GM12801 (cell line): ENCODE measurements around the gene FLT1.

Source experiments
- TF ChIP-seq, protein P1 (sequence below): IDR thresholded peaks from one replicate; pipeline ENCODE4 v1.5.1; 2011; ENCODE audit warnings: control low read depth; ENCODE audit not compliant: insufficient read length; ENCODE audit errors: extremely low read depth

FLT1 gene

DNA sequence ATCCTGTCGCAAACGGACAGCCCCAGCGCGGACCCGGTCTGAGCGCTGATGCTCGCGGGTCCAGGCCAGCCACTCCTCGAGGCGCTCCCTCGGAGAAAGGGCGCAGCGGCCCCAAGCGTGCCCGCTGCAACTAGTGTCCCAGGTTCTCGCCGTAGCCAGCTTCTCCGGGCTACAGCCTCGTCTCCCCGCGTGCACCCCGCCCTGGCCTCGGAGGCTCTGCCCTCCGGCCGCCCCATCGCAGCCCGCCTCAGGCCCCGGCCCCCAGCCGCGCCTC, 487 bp downstream of the FLT1 start:
- TF ChIP-seq, protein P1, sequence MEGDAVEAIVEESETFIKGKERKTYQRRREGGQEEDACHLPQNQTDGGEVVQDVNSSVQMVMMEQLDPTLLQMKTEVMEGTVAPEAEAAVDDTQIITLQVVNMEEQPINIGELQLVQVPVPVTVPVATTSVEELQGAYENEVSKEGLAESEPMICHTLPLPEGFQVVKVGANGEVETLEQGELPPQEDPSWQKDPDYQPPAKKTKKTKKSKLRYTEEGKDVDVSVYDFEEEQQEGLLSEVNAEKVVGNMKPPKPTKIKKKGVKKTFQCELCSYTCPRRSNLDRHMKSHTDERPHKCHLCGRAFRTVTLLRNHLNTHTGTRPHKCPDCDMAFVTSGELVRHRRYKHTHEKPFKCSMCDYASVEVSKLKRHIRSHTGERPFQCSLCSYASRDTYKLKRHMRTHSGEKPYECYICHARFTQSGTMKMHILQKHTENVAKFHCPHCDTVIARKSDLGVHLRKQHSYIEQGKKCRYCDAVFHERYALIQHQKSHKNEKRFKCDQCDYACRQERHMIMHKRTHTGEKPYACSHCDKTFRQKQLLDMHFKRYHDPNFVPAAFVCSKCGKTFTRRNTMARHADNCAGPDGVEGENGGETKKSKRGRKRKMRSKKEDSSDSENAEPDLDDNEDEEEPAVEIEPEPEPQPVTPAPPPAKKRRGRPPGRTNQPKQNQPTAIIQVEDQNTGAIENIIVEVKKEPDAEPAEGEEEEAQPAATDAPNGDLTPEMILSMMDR = no peak

DNA sequence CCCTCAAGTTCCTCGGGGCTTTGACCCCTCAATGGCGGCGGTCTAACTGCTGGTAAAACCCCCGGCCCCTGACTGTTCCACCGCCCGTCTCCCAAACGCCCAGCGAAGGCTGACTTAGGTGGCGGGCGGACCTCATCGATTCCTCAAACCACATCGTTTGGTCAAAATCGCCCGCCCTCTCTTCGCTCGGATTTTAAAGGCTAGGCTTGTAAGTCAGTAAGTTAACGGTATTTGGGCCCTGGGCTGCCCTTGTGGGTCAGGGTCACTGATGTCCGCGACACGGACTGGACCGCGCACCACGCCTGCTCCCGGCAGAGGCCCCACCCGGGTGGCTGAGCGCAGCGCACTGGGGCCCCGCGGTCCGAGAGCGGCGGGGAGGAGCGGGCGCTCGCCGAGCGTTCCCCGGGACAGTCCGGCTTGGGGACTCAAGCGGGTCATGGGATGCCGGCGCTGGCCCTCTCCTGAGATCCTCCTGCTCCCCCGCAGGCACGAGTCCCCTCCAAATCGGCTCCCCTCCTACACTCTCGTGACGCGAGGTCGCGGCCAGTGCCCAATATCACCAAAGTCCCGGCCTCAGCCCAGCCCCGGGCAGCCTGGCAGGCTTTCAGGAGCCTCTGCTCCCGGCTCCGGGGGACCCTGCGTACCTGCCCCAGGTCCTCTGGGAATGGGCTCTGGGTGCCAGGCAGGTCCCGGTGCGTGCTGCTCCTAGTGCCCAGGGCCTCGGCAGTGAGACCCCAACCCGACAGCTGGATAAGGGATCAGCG, 1.0 kb downstream of the FLT1 start:
- TF ChIP-seq, protein P1 = no peak

DNA sequence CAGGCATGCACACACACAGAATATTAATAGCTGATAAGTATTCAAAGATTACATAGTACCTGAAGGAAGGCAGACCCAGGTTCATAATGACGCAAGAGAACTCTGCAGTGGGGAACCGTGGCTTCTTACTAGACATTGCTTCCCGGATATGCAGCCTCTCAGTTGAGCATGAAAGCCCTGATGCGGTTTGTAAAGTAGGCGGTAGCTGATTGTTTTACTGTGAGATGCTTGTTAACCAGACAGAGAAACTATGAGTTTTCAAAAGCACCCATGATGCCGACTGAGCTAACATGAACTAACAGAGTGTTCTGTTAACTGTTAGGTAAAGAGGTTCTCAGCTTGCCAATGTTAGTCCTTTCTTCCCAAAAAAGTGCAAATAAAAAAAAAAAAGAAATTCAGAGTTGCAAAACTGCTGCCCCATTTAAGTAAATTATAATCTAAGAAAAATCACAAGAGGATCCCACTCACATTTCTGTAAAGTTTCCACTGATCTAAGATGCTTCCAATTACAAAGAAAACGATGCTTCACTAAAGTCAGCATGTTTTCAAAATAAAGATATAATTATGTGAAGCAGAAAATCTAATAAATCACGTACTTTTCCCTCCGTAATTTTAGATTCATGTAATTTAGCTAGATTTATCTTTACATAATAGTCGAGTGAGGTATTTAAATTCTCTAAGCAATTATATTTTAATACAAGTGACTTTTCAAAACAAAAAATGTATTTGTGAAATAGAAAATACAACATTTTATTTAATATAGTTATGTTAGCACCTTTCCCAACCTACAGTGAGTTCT, 2.2 kb downstream of the FLT1 start:
- TF ChIP-seq, protein P1 = no peak

DNA sequence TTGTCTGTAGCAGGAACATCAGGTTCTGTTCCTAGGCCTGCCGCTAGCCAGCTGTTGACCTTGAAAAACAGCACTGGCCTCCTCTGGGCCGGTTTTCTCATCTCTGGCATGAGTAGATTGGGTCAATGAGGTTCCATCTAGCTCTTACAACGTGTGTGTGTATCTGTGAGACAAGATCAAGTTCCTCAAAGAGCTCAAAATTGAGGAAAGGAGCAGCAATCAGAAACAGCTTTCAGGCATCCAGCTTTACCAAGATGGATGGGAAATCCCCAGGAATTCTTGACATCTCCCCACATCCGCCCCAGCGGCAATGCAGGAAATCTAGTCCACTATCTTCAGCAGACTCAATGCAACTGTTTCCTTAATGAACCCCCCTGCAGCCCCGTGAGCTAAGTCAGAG, 4.9 kb downstream of the FLT1 start:
- TF ChIP-seq, protein P1 = no peak

DNA sequence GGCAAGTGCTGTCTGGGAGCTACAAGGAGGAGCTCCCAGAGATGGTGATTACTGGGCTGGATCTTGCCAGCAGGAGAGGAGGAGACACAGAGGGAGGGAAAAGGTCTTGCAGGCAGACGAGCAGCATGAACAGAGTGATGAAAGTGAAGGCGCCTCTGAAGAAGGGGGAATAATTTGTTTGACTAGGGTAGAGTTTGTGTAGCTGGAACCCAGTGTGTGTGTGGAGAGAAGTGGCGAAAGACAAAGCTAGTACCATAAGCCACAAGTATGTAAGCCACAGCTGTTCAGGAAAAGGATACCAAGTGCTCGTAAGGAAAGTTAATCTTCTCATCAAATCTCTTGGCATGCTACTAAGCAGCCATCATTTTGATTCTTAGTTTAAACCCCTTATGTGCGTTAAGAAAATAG, 5.4 kb downstream of the FLT1 start:
- TF ChIP-seq, protein P1 = no peak

DNA sequence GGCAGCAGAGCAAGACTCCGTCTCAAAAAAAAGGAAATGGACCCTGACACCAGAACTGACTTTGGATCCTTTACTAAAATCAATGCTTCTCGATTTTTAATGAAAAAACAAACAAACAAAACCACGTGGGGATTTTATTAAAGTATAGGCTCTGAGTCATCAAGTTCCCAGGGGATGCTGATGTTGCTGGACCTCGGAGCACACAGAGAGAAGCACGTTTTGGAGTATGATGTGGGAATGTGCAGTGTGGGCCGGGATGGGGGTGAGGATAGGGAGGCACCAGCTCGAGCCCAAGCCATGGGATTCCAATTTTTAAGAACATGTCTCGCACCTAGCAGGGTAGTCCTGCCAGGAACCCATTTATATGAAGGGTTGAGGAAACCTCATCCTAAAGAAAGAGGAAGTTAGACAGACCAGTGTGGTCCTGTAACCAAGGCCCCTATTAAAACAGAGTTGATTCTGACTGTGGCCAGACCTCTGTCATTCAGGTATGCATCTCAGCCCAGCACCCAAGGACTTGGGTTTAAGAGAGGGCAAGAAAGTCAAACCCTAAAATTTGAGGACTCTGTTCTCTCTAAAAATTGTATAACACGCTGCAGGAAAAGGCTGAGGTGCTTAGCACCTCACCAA, 6.4 kb downstream of the FLT1 start:
- TF ChIP-seq, protein P1 = no peak

DNA sequence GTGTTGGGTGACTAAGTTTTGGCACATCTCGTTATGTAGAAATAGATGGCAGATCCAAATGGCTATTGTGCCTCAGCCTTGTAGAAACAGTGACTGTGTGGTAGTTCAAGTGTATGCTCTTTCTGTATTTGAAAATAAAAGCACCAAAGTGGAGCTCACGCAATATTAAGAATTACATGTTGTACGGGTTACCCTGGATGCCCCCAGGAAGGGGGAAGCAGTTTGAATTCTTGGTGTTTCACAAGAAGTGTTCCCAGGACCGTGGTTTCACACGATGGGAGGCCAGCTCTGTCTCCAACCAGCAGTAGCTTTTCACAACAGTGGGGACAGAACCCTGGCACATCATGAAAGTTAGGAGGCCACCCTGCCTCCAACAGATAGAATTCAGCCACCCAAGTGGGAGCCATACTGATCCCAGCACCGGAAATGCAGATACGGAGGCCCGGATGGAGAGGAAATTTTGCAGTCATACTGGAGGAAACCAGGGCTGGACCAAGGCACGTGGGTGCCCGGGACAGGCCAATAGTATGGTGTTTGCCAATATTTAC, 8.9 kb downstream of the FLT1 start:
- TF ChIP-seq, protein P1 = no peak
